Fibroblast of lung (primary cell): Measurements from ENCODE around the gene TMEM217. TPM values are rescaled to one million over a fixed set of nuclear protein-coding genes. Genes with fewer than 3 reads are reported as not detected.

ENCODE experiments used
- DNase-seq, 2 donors: peaks; one replicate each; pipeline versions ENCODE4 v3.0.0 to v3.0.0-alpha.2; 2010; ENCODE audit warnings: low read depth in 2 of 2
- H2AFZ ChIP-seq: 2 replicates; pipeline ENCODE4 v1.5.1; 2012; ENCODE audit warnings: low read length, control low read depth, inconsistent platforms
- H3K27ac ChIP-seq: 2 replicates; pipeline ENCODE4 v1.5.1; 2011; ENCODE audit warnings: low read length, control low read depth; ENCODE audit not compliant: insufficient read depth
- H3K27me3 ChIP-seq: 2 replicates; pipeline ENCODE4 v1.5.1; 2011; ENCODE audit warnings: mild to moderate bottlenecking, low read length; ENCODE audit not compliant: control insufficient read depth, insufficient read depth
- H3K36me3 ChIP-seq: 2 replicates; pipeline ENCODE4 v1.5.1; 2011; ENCODE audit warnings: low read length; ENCODE audit not compliant: control insufficient read depth, insufficient read depth
- H3K4me1 ChIP-seq: 2 replicates; pipeline ENCODE4 v1.5.1; 2011; ENCODE audit warnings: low read length; ENCODE audit not compliant: control insufficient read depth, insufficient read depth; ENCODE audit errors: extremely low read depth
- H3K4me2 ChIP-seq: 2 replicates; pipeline ENCODE4 v1.5.1; 2011; ENCODE audit warnings: low read length, control low read depth; ENCODE audit not compliant: insufficient read depth; ENCODE audit errors: extremely low read depth
- H3K4me3 ChIP-seq, 4 experiments: fragments of 200-600 bp in 1 of 4; sonication (generic) in 1 of 4; replicated peaks in 1 of 4; 2 replicates each; pipeline ENCODE4 v1.5.1; 2011 to 2016; ENCODE audit warnings: low read length in 4 of 4, low read depth in 3 of 4, mild to moderate bottlenecking in 3 of 4, control low read depth in 2 of 4, inconsistent platforms in 1 of 4, mixed read lengths in 1 of 4; ENCODE audit not compliant: insufficient read depth in 1 of 4; ENCODE audit errors: control extremely low read depth in 1 of 4
- H3K79me2 ChIP-seq: 2 replicates; pipeline ENCODE4 v1.5.1; 2012; ENCODE audit warnings: mild to moderate bottlenecking, low read length, inconsistent platforms; ENCODE audit not compliant: control insufficient read depth, insufficient read depth
- H3K9ac ChIP-seq: 2 replicates; pipeline ENCODE4 v1.5.1; 2011; ENCODE audit warnings: mild to moderate bottlenecking, low read length, control low read depth; ENCODE audit not compliant: insufficient read depth
- H3K9me3 ChIP-seq: 2 replicates; pipeline ENCODE4 v1.5.1; 2012; ENCODE audit warnings: low read depth, low read length; ENCODE audit not compliant: control insufficient read depth, insufficient read depth
- H4K20me1 ChIP-seq: 2 replicates; pipeline ENCODE4 v1.5.1; 2011; ENCODE audit warnings: low read length; ENCODE audit not compliant: control insufficient read depth, insufficient read depth; ENCODE audit errors: extremely low read depth
- EZH2 ChIP-seq: IDR thresholded peaks from 2 replicates; pipeline ENCODE4 v1.5.1; 2012; ENCODE audit warnings: low read length, control low read depth, mild to moderate bottlenecking; ENCODE audit errors: missing control alignments
- polyA plus RNA-seq, 2 donors: library from polyadenylated mRNA; depleted of rRNA in 1 of 2; stranded (reverse) in 1 of 2; unstranded in 1 of 2; fragments of >200 nt; gene quantifications; 2 replicates each; pipeline ENCODE4 v1.2.1, GENCODE V29; 2011 to 2012; ENCODE audit warnings: missing spikeins in 1 of 2
- total RNA-seq: library from RNA; depleted of rRNA; stranded (reverse); fragments of >200 nt; gene quantifications from 2 replicates; pipeline ENCODE4 v1.2.1, GENCODE V29; 2014
- TF ChIP-seq, protein P1 (sequence below), 2 donors: IDR thresholded peaks in 1 of 2; conservative IDR thresholded peaks in 1 of 2; 1 replicate in 1 of 2; 2 replicates in 1 of 2; pipeline ENCODE4 v1.5.1; 2011 to 2012; ENCODE audit warnings: low read length in 2 of 2, control low read depth in 1 of 2, inconsistent platforms in 1 of 2, low read depth in 1 of 2, mild to moderate bottlenecking in 1 of 2

TMEM217 gene
- total and polyA plus RNA-seq, 2 donors (not counting 1 experiment from before 2014, with no cell fraction given), result 3.1 to 4.0 TPM

DNA sequence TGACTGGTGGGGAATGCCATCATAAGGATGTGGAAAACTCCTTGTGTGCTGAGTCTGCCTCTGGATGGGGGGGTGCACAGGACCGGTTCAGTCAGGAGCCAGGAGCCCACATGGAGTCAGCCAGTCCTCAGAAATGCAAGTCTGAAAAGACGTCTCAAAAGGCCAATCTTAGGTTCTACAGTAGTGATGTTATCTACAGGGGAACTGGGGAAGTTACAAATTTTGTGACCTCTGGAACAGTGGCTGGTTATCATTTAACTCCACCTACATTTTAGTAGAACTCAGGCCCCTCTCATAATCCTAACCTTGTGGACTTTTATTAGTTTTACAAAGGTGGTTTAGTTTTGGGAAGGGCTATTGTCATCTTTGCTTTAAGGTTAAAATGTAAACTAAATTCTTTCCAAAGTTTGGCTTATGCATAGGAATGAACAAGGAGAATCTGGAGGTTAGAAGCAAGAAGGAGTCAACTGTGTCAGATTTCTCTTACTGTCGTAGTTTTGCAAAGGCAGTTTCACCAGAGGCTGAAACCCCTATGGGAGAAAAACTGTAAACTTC lies 14.1 kb downstream of the TMEM217 start:
- H3K9ac ChIP-seq, result no peak overlapping the region
- H3K4me3 ChIP-seq, result no peak overlapping the region
- H3K4me1 ChIP-seq, result peaks cover 24% of the 10 kb centered on the region
- no peaks in the 10 kb centered on the region for H3K36me3 ChIP-seq
- H3K27me3 ChIP-seq, result no peaks in the 10 kb centered on the region
- no peak overlapping the region for H2AFZ ChIP-seq
- peak overlapping the region; percentile 99 for H3K27ac ChIP-seq
- H3K79me2 ChIP-seq, result no peaks in the 10 kb centered on the region
- no peaks in the 10 kb centered on the region for H4K20me1 ChIP-seq
- H3K4me2 ChIP-seq, result peak overlapping the region; percentile 15
- no peaks in the 10 kb centered on the region for H3K9me3 ChIP-seq
- no peak for TF ChIP-seq EZH2
- TF ChIP-seq, protein P1, sequence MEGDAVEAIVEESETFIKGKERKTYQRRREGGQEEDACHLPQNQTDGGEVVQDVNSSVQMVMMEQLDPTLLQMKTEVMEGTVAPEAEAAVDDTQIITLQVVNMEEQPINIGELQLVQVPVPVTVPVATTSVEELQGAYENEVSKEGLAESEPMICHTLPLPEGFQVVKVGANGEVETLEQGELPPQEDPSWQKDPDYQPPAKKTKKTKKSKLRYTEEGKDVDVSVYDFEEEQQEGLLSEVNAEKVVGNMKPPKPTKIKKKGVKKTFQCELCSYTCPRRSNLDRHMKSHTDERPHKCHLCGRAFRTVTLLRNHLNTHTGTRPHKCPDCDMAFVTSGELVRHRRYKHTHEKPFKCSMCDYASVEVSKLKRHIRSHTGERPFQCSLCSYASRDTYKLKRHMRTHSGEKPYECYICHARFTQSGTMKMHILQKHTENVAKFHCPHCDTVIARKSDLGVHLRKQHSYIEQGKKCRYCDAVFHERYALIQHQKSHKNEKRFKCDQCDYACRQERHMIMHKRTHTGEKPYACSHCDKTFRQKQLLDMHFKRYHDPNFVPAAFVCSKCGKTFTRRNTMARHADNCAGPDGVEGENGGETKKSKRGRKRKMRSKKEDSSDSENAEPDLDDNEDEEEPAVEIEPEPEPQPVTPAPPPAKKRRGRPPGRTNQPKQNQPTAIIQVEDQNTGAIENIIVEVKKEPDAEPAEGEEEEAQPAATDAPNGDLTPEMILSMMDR (conservative IDR thresholded peaks at IDR 0.05 in 1 of 2, IDR thresholded peaks at IDR 0.05 in 1 of 2; ENCODE audit: low read depth in 1 of 2, low read length in 2 of 2), result no peak
- peak in 1 of 2 donors; percentile 12 for DNase-seq

DNA sequence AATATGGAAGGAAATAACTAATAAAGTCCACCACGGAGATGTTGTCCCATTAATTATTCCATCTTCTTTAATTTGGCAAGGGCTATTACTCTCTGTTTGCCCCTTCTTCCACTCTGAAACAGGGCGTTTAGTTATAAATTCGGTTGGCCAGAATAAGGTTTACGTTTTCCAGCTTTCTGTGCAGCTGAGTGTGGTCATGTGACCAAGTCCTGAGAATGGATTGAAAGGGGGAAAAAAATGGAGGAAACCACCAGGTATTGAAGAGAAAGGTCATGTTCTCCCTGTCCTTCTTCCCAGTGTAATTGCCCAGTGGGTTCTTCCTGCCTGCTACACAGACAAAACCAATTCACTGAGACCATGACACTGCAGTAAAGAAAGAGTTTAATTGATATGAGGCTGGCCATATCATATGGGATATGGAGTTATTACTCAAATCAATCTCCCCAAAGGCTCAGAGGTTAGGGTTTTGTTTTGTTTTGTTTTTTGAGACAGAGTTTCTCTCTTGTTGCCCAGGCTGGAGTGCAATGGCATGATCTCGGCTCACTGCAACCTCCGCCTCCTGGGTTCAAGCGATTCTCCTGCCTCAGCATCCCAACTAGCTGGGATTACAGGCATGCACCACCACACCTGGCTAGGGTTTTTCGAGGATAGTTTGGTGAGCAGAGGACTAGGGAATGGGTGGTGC lies 14.7 kb downstream of the TMEM217 start:
- Histone ChIP-seq H3K4me1 (peaks cover 24% of the 10 kb centered on the region), H4K20me1 (no peaks in the 10 kb centered on the region), H3K9me3 (no peaks in the 10 kb centered on the region), H3K4me2 (peak overlapping the region; percentile 15), H2AFZ (no peak overlapping the region), H3K79me2 (no peaks in the 10 kb centered on the region), H3K36me3 (no peaks in the 10 kb centered on the region), H3K27me3 (no peaks in the 10 kb centered on the region), H3K4me3 (no peak overlapping the region), H3K27ac (peak overlapping the region; percentile 99), H3K9ac (no peak overlapping the region)
- TF ChIP-seq EZH2, result no peak
- TF ChIP-seq, protein P1 (conservative IDR thresholded peaks at IDR 0.05 in 1 of 2, IDR thresholded peaks at IDR 0.05 in 1 of 2; ENCODE audit: low read depth in 1 of 2, low read length in 2 of 2), result no peak
- DNase-seq, result no peak

DNA sequence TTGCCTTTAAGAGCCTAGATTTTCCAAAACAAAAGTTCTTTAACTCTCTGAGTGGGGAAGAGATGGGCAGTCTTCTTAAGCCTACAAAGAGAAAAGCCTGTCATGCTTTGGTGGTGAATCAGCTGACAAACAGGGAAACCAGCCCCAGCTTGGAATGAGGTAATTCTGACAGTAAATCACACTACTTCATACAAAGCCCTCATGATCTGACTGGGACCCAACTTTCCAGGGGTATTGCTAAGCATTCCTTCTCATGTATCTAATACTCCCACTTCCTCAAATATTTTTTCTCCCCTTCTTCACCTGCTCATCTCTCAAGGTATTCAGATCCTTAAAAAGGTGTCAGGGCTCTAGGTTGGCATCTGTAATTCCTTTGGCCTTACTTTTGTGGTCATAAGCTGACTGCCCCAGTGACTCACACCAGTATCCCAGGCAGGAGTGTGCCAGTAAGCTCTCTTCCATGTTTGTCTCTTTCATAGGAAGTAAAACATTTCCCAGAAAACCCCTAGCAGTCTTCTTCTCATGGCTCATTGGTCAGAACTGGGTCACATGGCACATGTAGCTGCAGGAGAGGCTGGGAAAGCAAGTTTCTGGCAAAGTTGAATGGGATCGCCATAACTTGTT lies 15.4 kb downstream of the TMEM217 start:
- peak; percentile 99 to 100 for DNase-seq
- H3K4me1 ChIP-seq, result peaks cover 24% of the 10 kb centered on the region
- H3K27ac ChIP-seq, result peak overlapping the region; percentile 99
- H3K9me3 ChIP-seq, result no peaks in the 10 kb centered on the region
- TF ChIP-seq, protein P1 (conservative IDR thresholded peaks at IDR 0.05 in 1 of 2, IDR thresholded peaks at IDR 0.05 in 1 of 2; ENCODE audit: low read depth in 1 of 2, low read length in 2 of 2), result no peak
- no peak for TF ChIP-seq EZH2
- H3K36me3 ChIP-seq, result no peaks in the 10 kb centered on the region
- no peaks in the 10 kb centered on the region for H3K27me3 ChIP-seq
- H4K20me1 ChIP-seq, result no peaks in the 10 kb centered on the region
- H3K79me2 ChIP-seq, result no peaks in the 10 kb centered on the region
- no peak overlapping the region for H3K4me3 ChIP-seq
- peak overlapping the region; percentile 47 for H3K9ac ChIP-seq
- peak overlapping the region; percentile 60 for H3K4me2 ChIP-seq
- no peak overlapping the region for H2AFZ ChIP-seq
